Measurements from ENCODE around the gene LDB2. TPM values are rescaled to one million over a fixed set of nuclear protein-coding genes. Genes with fewer than 3 reads are reported as not detected.

The LDB2 gene
- total and polyA plus RNA-seq, 2 donors (not counting 1 experiment from before 2014, with no cell fraction given), result not detected

- POLR2A ChIA-PET, result no interaction called here
Observed at GRCh38 chr4:16585053-16585452, 313.4 kb downstream of the LDB2 start.

DNA sequence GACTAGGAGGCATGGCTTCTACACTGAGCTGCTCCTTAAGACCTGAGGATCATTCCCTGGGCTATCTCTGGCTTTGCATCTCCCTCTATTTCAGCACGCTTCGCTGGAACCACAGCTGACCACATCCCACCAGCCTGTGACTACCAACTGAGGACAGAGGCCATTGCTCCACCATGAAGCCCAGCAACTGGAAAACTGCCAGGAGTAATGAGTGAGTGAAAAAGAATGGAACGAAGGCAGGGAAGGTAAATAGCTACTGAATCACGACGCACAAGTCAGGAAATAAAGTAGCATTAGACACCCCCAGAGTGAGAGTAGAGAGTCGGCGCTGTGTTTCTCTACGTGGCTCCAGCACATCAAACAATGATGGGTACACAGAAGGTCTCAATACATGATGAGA, 314.7 kb downstream of the LDB2 start:
- TF ChIP-seq, protein P1, sequence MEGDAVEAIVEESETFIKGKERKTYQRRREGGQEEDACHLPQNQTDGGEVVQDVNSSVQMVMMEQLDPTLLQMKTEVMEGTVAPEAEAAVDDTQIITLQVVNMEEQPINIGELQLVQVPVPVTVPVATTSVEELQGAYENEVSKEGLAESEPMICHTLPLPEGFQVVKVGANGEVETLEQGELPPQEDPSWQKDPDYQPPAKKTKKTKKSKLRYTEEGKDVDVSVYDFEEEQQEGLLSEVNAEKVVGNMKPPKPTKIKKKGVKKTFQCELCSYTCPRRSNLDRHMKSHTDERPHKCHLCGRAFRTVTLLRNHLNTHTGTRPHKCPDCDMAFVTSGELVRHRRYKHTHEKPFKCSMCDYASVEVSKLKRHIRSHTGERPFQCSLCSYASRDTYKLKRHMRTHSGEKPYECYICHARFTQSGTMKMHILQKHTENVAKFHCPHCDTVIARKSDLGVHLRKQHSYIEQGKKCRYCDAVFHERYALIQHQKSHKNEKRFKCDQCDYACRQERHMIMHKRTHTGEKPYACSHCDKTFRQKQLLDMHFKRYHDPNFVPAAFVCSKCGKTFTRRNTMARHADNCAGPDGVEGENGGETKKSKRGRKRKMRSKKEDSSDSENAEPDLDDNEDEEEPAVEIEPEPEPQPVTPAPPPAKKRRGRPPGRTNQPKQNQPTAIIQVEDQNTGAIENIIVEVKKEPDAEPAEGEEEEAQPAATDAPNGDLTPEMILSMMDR (IDR thresholded peaks at IDR 0.05), result no peak
- no peak for TF ChIP-seq EZH2 (IDR thresholded peaks at IDR 0.05; ENCODE audit: borderline replicate concordance, insufficient read depth, low read depth, low read length, poor library complexity, severe bottlenecking)
- 85% methylated on average over 6 of the region's 8 CpGs for WGBS (ENCODE audit: insufficient coverage)
- H2AFZ ChIP-seq (ENCODE audit: insufficient read depth, low read depth, low read length, poor library complexity, severe bottlenecking), result no peak overlapping the region

More at GRCh38 chr4:16585053-16585452, 313.4 kb downstream of the LDB2 start:
- Histone ChIP-seq H3K4me2 (replicated peaks; ENCODE audit: low read depth, low read length, poor library complexity, severe bottlenecking) (no peak overlapping the region), H3K79me2 (ENCODE audit: control insufficient read depth, insufficient read depth, low read length) (no peaks in the 10 kb centered on the region), H3K27ac (ENCODE audit: low read length in 2 of 2) (no peak overlapping the region), H3K9ac (ENCODE audit: low read length) (no peak overlapping the region), H3K9me3 (ENCODE audit: control extremely low read depth in 1 of 3, control insufficient read depth in 2 of 3, insufficient read depth in 1 of 3, low read length in 2 of 3) (peaks cover 0 to 11% (median 0%) of the 10 kb centered on the region in 3 donors), H2AFZ (ENCODE audit: insufficient read depth, low read depth, low read length, poor library complexity, severe bottlenecking) (no peak overlapping the region), H3K36me3 (replicated peaks in 1 of 2; ENCODE audit: control extremely low read depth in 1 of 2, control insufficient read depth in 1 of 2, extremely low read depth in 1 of 2, insufficient read depth in 2 of 2, low read length in 1 of 2) (no peaks in the 10 kb centered on the region), H3K4me1 (ENCODE audit: control insufficient read depth in 2 of 2, insufficient read depth in 2 of 2, low read length in 2 of 2) (no peaks in the 10 kb centered on the region), H4K20me1 (ENCODE audit: control insufficient read depth, insufficient read depth, low read length, poor library complexity, severe bottlenecking) (no peaks in the 10 kb centered on the region), H3K27me3 (replicated peaks in 1 of 4; ENCODE audit: control extremely low read depth in 1 of 4, control insufficient read depth in 3 of 4, insufficient read depth in 4 of 4, low read length in 3 of 4) (no peaks in the 10 kb centered on the region), H3K4me3 (ENCODE audit: control extremely low read depth in 1 of 5, extremely low read depth in 1 of 5, insufficient read depth in 1 of 5, low read depth in 2 of 5, low read length in 4 of 5) (no peak overlapping the region)
- ATAC-seq (ENCODE audit: low read depth) (no peak), DNase-seq (no peak)
- intact Hi-C loops (cut with micrococcal nuclease), result no loop called here
- no peaks in the 10 kb centered on the region for H3K9me3 Mint-ChIP-seq (ENCODE audit: insufficient read depth)
- no peaks in the 10 kb centered on the region for H3K27me3 Mint-ChIP-seq
- no peaks in the 10 kb centered on the region for H3K4me1 Mint-ChIP-seq
- WGBS (ENCODE audit: insufficient coverage), result 97% methylated on average over 6 of the region's 7 CpGs
- H3K4me3 Mint-ChIP-seq, result no peak overlapping the region
- CTCF ChIA-PET, result no interaction called here
- TF ChIP-seq, protein P1 (IDR thresholded peaks at IDR 0.05), result no peak
- no peak for TF ChIP-seq EZH2 (IDR thresholded peaks at IDR 0.05; ENCODE audit: borderline replicate concordance, insufficient read depth, low read depth, low read length, poor library complexity, severe bottlenecking)
- H3K27ac Mint-ChIP-seq, result no peak overlapping the region

More for the DNA sequence above, 314.7 kb downstream of the LDB2 start:
- intact Hi-C loops (cut with micrococcal nuclease), result no loop called here
- H3K79me2 ChIP-seq (ENCODE audit: control insufficient read depth, insufficient read depth, low read length), result no peaks in the 10 kb centered on the region
- Mint-ChIP-seq H3K4me3 (no peak overlapping the region), H3K4me1 (no peaks in the 10 kb centered on the region), H3K27me3 (no peaks in the 10 kb centered on the region), H3K9me3 (ENCODE audit: insufficient read depth) (no peaks in the 10 kb centered on the region), H3K27ac (no peak overlapping the region)
- no peaks in the 10 kb centered on the region for H3K4me1 ChIP-seq (ENCODE audit: control insufficient read depth in 2 of 2, insufficient read depth in 2 of 2, low read length in 2 of 2)
- CTCF ChIA-PET, result no interaction called here
- H3K4me3 ChIP-seq (ENCODE audit: control extremely low read depth in 1 of 5, extremely low read depth in 1 of 5, insufficient read depth in 1 of 5, low read depth in 2 of 5, low read length in 4 of 5), result no peak overlapping the region
- H3K9me3 ChIP-seq (ENCODE audit: control extremely low read depth in 1 of 3, control insufficient read depth in 2 of 3, insufficient read depth in 1 of 3, low read length in 2 of 3), result peaks cover 0 to 14% (median 0%) of the 10 kb centered on the region in 3 donors
- H3K27ac ChIP-seq (ENCODE audit: low read length in 2 of 2), result no peak overlapping the region
- DNase-seq (no peak), ATAC-seq (ENCODE audit: low read depth) (no peak)
- H3K9ac ChIP-seq (ENCODE audit: low read length), result no peak overlapping the region
- no peak overlapping the region for H3K4me2 ChIP-seq (replicated peaks; ENCODE audit: low read depth, low read length, poor library complexity, severe bottlenecking)
- no peaks in the 10 kb centered on the region for H3K27me3 ChIP-seq (replicated peaks in 1 of 4; ENCODE audit: control extremely low read depth in 1 of 4, control insufficient read depth in 3 of 4, insufficient read depth in 4 of 4, low read length in 3 of 4)
- no peaks in the 10 kb centered on the region for H4K20me1 ChIP-seq (ENCODE audit: control insufficient read depth, insufficient read depth, low read length, poor library complexity, severe bottlenecking)
- H3K36me3 ChIP-seq (replicated peaks in 1 of 2; ENCODE audit: control extremely low read depth in 1 of 2, control insufficient read depth in 1 of 2, extremely low read depth in 1 of 2, insufficient read depth in 2 of 2, low read length in 1 of 2), result no peaks in the 10 kb centered on the region
- POLR2A ChIA-PET, result no interaction called here
